Astrocyte (in vitro differentiated cells and primary cell): ENCODE measurements around the gene CSRP2. TPM values are rescaled to one million over a fixed set of nuclear protein-coding genes. Genes with fewer than 3 reads are reported as not detected.

Source experiments
- DNase-seq: peaks from one replicate; pipeline ENCODE4 v3.0.0-alpha.2; 2010; ENCODE audit warnings: low read depth
- FAIRE-seq: peaks from 2 replicates; lab custom pipeline; 2011; peaks lifted over from hg19 to GRCh38; lab: Jason Lieb, UNC
- H2AFZ ChIP-seq: 2 replicates; pipeline ENCODE4 v1.6.0; 2012; ENCODE audit warnings: low read depth, low read length, inconsistent platforms
- H3K27ac ChIP-seq: 2 replicates; pipeline ENCODE4 v1.5.1; 2011; ENCODE audit warnings: low read depth, low read length, inconsistent platforms
- H3K27me3 ChIP-seq: 2 replicates; pipeline ENCODE4 v1.6.0; 2011; ENCODE audit warnings: low read length, inconsistent platforms; ENCODE audit not compliant: insufficient read depth
- H3K36me3 ChIP-seq: 2 replicates; pipeline ENCODE4 v1.5.1; 2011; ENCODE audit warnings: low read length, inconsistent platforms; ENCODE audit not compliant: insufficient read depth
- H3K4me1 ChIP-seq: 2 replicates; pipeline ENCODE4 v1.5.1; 2011; ENCODE audit warnings: low read length, inconsistent platforms; ENCODE audit not compliant: insufficient read depth
- H3K4me2 ChIP-seq: 2 replicates; pipeline ENCODE4 v1.6.0; 2012; ENCODE audit warnings: low read length, inconsistent platforms
- H3K4me3 ChIP-seq: 2 replicates; pipeline ENCODE4 v1.5.1; 2011; ENCODE audit warnings: low read depth, mild to moderate bottlenecking, low read length, inconsistent platforms; ENCODE audit not compliant: insufficient read depth
- H3K79me2 ChIP-seq: 2 replicates; pipeline ENCODE4 v1.6.0; 2012; ENCODE audit warnings: mild to moderate bottlenecking, low read length, inconsistent platforms; ENCODE audit not compliant: insufficient read depth
- H3K9ac ChIP-seq: 2 replicates; pipeline ENCODE4 v1.6.0; 2012; ENCODE audit warnings: mild to moderate bottlenecking, low read length, inconsistent platforms
- H3K9me3 ChIP-seq: 2 replicates; pipeline ENCODE4 v1.5.1; 2012; ENCODE audit warnings: low read depth, mild to moderate bottlenecking, low read length, inconsistent platforms; ENCODE audit not compliant: insufficient read depth
- H4K20me1 ChIP-seq: 2 replicates; pipeline ENCODE4 v1.6.0; 2012; ENCODE audit warnings: low read length, inconsistent platforms; ENCODE audit not compliant: insufficient read depth
- H3K27ac Mint-ChIP-seq: one replicate; pipeline ENCODE4 v1.8.0; 2021; ENCODE audit warnings: mild to moderate bottlenecking, mixed read lengths; ENCODE audit not compliant: unreplicated experiment
- H3K27me3 Mint-ChIP-seq: one replicate; pipeline ENCODE4 v1.8.0; 2021; ENCODE audit warnings: low read depth, mixed read lengths; ENCODE audit not compliant: unreplicated experiment
- H3K36me3 Mint-ChIP-seq: one replicate; pipeline ENCODE4 v1.8.0; 2021; ENCODE audit warnings: low read depth, mixed read lengths; ENCODE audit not compliant: unreplicated experiment
- H3K4me1 Mint-ChIP-seq: one replicate; pipeline ENCODE4 v1.8.0; 2021; ENCODE audit warnings: low read depth, mixed read lengths; ENCODE audit not compliant: unreplicated experiment
- H3K4me3 Mint-ChIP-seq: one replicate; pipeline ENCODE4 v1.8.0; 2021; ENCODE audit warnings: mild to moderate bottlenecking, moderate library complexity, mixed read lengths; ENCODE audit not compliant: unreplicated experiment
- H3K9me3 Mint-ChIP-seq: one replicate; pipeline ENCODE4 v1.8.0; 2021; ENCODE audit warnings: mild to moderate bottlenecking, mixed read lengths; ENCODE audit not compliant: unreplicated experiment
- EZH2 ChIP-seq: IDR thresholded peaks from 2 replicates; pipeline ENCODE4 v1.6.1; 2012; ENCODE audit warnings: mild to moderate bottlenecking, low read length, inconsistent platforms; ENCODE audit not compliant: insufficient read depth
- total RNA-seq: library from RNA; stranded (reverse); gene quantifications from 2 replicates; pipeline ENCODE4 v1.2.1, GENCODE V29; 2021
- TF ChIP-seq, protein P1 (sequence below): IDR thresholded peaks from 2 replicates; pipeline ENCODE4 v1.5.1; 2011; ENCODE audit warnings: low read depth, mild to moderate bottlenecking, inconsistent platforms, low read length, moderate library complexity; ENCODE audit not compliant: insufficient read depth

The CSRP2 gene
- total RNA-seq, 1 donor from 2014 or later: 265 TPM

DNA sequence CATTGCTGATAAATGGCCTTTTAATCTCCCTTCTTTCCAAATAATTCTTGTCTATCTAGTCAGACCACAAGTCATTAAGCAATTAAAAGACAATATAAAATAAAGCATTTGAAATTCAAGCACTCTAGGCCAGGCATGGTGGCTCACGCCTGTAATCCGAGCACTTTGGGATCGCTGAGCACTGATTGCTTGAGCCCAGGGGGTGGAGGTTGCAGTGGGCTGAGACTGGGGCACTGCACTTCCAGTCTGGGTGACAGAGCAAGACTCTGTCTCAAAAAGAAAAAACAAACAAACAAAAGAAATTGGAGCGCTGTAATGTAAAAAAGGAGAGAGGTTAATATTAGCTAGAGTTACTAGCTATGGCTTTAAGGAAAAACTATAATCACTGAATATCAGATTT lies 30.5 kb upstream of the CSRP2 start:
- no peak for FAIRE-seq
- no peak overlapping the region for H3K27ac Mint-ChIP-seq
- no peaks in the 10 kb centered on the region for H3K27me3 ChIP-seq
- no peaks in the 10 kb centered on the region for H3K9me3 ChIP-seq
- H3K9ac ChIP-seq: no peak overlapping the region
- H3K36me3 ChIP-seq: no peaks in the 10 kb centered on the region
- no peaks in the 10 kb centered on the region for H3K4me1 ChIP-seq
- H3K9me3 Mint-ChIP-seq: no peaks in the 10 kb centered on the region
- TF ChIP-seq EZH2: no peak
- TF ChIP-seq, protein P1, sequence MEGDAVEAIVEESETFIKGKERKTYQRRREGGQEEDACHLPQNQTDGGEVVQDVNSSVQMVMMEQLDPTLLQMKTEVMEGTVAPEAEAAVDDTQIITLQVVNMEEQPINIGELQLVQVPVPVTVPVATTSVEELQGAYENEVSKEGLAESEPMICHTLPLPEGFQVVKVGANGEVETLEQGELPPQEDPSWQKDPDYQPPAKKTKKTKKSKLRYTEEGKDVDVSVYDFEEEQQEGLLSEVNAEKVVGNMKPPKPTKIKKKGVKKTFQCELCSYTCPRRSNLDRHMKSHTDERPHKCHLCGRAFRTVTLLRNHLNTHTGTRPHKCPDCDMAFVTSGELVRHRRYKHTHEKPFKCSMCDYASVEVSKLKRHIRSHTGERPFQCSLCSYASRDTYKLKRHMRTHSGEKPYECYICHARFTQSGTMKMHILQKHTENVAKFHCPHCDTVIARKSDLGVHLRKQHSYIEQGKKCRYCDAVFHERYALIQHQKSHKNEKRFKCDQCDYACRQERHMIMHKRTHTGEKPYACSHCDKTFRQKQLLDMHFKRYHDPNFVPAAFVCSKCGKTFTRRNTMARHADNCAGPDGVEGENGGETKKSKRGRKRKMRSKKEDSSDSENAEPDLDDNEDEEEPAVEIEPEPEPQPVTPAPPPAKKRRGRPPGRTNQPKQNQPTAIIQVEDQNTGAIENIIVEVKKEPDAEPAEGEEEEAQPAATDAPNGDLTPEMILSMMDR: no peak
- no peaks in the 10 kb centered on the region for H4K20me1 ChIP-seq
- H3K79me2 ChIP-seq: no peaks in the 10 kb centered on the region
- H3K36me3 Mint-ChIP-seq: no peaks in the 10 kb centered on the region
- H3K27ac ChIP-seq: no peak overlapping the region
- no peak overlapping the region for H3K4me3 Mint-ChIP-seq
- H2AFZ ChIP-seq: no peak overlapping the region
- H3K4me2 ChIP-seq: no peak overlapping the region
- no peak overlapping the region for H3K4me3 ChIP-seq
- H3K4me1 Mint-ChIP-seq: no peaks in the 10 kb centered on the region
- DNase-seq: no peak
- no peaks in the 10 kb centered on the region for H3K27me3 Mint-ChIP-seq

DNA sequence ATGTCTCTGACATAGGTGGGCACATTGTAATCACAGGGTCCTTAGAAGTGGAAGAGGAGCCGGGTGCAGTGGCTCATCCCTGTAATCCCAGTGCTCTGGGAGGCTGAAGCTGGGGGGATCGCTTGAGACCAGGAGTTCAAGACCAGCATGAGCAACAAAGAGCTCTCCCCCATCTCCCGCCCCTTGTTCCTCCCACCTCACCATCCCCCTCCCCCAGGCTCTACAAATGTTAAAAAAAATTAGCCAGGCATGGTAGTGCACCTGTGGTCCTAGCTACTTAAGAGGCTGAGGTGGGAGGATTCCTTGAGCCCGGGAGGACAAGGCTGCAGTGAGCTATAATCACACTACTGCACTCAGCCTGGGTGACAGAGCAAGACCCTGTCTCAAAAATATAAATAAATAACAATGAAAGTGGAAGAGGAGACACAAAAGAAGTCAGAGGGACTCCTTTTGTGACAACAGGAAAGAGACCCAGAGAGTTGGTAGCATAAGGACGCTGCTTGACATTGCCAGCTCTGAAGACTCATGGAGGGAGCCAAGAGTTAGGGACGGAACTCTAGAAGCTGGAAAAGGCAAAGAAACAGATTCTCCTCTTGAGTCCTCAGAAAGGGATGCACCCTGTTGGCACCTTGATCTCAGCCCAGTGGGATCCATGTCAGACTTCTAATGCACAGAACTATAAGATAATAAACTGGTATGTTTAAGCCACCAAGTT lies 29.6 kb upstream of the CSRP2 start:
- Histone ChIP-seq H3K4me2 (no peak overlapping the region), H3K79me2 (no peaks in the 10 kb centered on the region), H3K4me1 (no peaks in the 10 kb centered on the region), H3K9ac (no peak overlapping the region), H2AFZ (no peak overlapping the region), H3K27me3 (no peaks in the 10 kb centered on the region), H3K36me3 (no peaks in the 10 kb centered on the region), H4K20me1 (no peaks in the 10 kb centered on the region), H3K27ac (no peak overlapping the region), H3K9me3 (no peaks in the 10 kb centered on the region), H3K4me3 (no peak overlapping the region)
- Mint-ChIP-seq H3K4me3 (no peak overlapping the region), H3K4me1 (no peaks in the 10 kb centered on the region), H3K36me3 (no peaks in the 10 kb centered on the region), H3K27me3 (no peaks in the 10 kb centered on the region), H3K9me3 (no peaks in the 10 kb centered on the region), H3K27ac (no peak overlapping the region)
- DNase-seq (no peak), FAIRE-seq (no peak)
- no peak for TF ChIP-seq EZH2

DNA sequence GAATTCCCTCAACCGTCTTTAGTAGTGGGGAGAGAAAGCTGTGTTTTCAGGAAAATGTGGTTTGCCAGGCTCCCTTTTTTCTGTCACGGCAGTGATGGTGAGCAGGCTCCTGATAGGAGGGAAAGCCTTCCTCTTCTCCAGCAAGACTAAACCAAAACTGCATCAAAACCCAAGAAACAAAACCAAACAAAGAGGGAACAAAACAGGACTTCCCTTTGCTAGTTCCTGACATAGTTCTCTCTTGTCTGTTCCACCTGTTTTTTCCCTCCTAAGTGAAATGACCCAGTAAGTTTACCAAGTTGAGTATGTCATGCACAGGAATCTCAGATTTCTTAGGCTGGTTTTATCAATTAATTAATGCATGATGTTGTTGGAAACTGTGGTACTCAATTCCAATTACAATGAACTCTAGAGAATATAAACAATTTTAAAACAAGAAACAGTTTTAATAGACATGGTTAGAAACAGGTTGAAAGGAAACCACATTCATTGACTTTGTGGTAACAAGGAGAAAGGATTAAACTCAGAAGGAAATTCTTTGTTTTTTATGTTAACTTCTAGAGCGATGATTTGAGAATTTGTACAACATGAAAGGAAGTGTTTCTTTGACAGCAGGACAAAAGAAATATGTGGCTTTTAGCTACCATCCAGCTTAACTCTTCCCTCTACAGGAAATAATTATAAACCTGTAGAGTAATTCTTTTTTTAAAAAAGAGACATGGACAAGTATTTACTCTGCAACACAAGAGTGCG lies 23.0 kb upstream of the CSRP2 start:
- TF ChIP-seq, protein P1: no peak
- no peak for TF ChIP-seq EZH2
- no peaks in the 10 kb centered on the region for H3K27me3 ChIP-seq
- no peaks in the 10 kb centered on the region for H3K36me3 ChIP-seq
- no peak overlapping the region for H3K27ac Mint-ChIP-seq
- no peak overlapping the region for H3K4me3 Mint-ChIP-seq
- DNase-seq (no peak), FAIRE-seq (no peak)
- H3K4me1 ChIP-seq: no peaks in the 10 kb centered on the region
- no peaks in the 10 kb centered on the region for H3K9me3 ChIP-seq
- H2AFZ ChIP-seq: no peak overlapping the region
- H3K27ac ChIP-seq: no peak overlapping the region
- H3K27me3 Mint-ChIP-seq: no peaks in the 10 kb centered on the region
- no peak overlapping the region for H3K9ac ChIP-seq
- H3K4me1 Mint-ChIP-seq: no peaks in the 10 kb centered on the region
- no peak overlapping the region for H3K4me3 ChIP-seq
- no peaks in the 10 kb centered on the region for H4K20me1 ChIP-seq
- H3K9me3 Mint-ChIP-seq: peaks cover 2% of the 10 kb centered on the region
- H3K4me2 ChIP-seq: no peak overlapping the region
- H3K79me2 ChIP-seq: no peaks in the 10 kb centered on the region
- peaks cover 1% of the 10 kb centered on the region for H3K36me3 Mint-ChIP-seq
